Activated CD4-positive, alpha-beta T cell treated with anti-CD3 and anti-CD28 coated beads, Interleukin-2, amount 10 ng/mL, durations not matched to agents 7 days and 5 days (primary cell): Measurements from ENCODE around the gene OXCT1. TPM values are rescaled to one million over a fixed set of nuclear protein-coding genes. Genes with fewer than 3 reads are reported as not detected.

ENCODE experiments used
- CTCF ChIA-PET: fragments of 350-600 bp; sonication (Branson Sonifier 250); formaldehyde crosslinking; loops from one replicate; lab custom pipeline; 2021; ENCODE audit warnings: antibody characterized with exemption; lab: Charles Lee
- POLR2A ChIA-PET: fragments of 350-600 bp; sonication (Branson Sonifier 250); formaldehyde crosslinking; loops from one replicate; lab custom pipeline; 2021; ENCODE audit warnings: antibody characterized with exemption; lab: Charles Lee
- DNase-seq: peaks from one replicate; pipeline ENCODE4 v3.0.0-alpha.2; 2020
- H3K27ac Mint-ChIP-seq: one replicate; pipeline ENCODE4 v1.8.0; 2021; ENCODE audit warnings: mild to moderate bottlenecking, moderate library complexity, mixed read lengths
- H3K27me3 Mint-ChIP-seq: one replicate; pipeline ENCODE4 v1.8.0; 2021; ENCODE audit warnings: mixed read lengths
- H3K36me3 Mint-ChIP-seq: one replicate; pipeline ENCODE4 v1.8.0; 2021; ENCODE audit warnings: low read depth, mixed read lengths
- H3K4me1 Mint-ChIP-seq: one replicate; pipeline ENCODE4 v1.8.0; 2021; ENCODE audit warnings: mixed read lengths
- H3K4me3 Mint-ChIP-seq: one replicate; pipeline ENCODE4 v1.8.0; 2021; ENCODE audit warnings: mild to moderate bottlenecking, moderate library complexity, mixed read lengths
- H3K9me3 Mint-ChIP-seq: one replicate; pipeline ENCODE4 v1.8.0; 2021; ENCODE audit warnings: mixed read lengths
- total RNA-seq, 2 experiments: library from RNA; stranded (reverse); gene quantifications; one replicate each; pipeline ENCODE4 v1.2.3, GENCODE V29; 2021

The OXCT1 gene
- total RNA-seq, 2 experiments from 2014 or later = 58.7 to 59.9 TPM

- Mint-ChIP-seq H3K4me1 (no peaks in the 10 kb centered on the region), H3K27me3 (no peaks in the 10 kb centered on the region), H3K27ac (no peak overlapping the region), H3K9me3 (no peaks in the 10 kb centered on the region), H3K4me3 (no peak overlapping the region), H3K36me3 (peaks cover 36% of the 10 kb centered on the region)
- ChIA-PET POLR2A (no interaction called here), CTCF (interaction anchor here (1.0 to 1.9 kb wide), 5 partner anchors 12 to 83 kb away, joined by 3 to 7 read pairs (median 4); partner anchors contain the start of gene FBXO4)
- no peak for DNase-seq
Observed at GRCh38 chr5:41842777-41843176, 27.4 kb downstream of the OXCT1 start.

- H3K9me3 Mint-ChIP-seq = no peaks in the 10 kb centered on the region
- ChIA-PET POLR2A (interaction anchor here (0.7 kb wide), 1 partner anchor 252 kb away, joined by 4 read pairs; no protein-coding TSS in a partner anchor), CTCF (interaction anchor here (1.1 kb wide), 1 partner anchor 12 kb away, joined by 4 read pairs; no protein-coding TSS in a partner anchor)
- H3K27ac Mint-ChIP-seq = no peak overlapping the region
- H3K27me3 Mint-ChIP-seq = no peaks in the 10 kb centered on the region
- H3K36me3 Mint-ChIP-seq = peaks cover 32% of the 10 kb centered on the region
- no peak for DNase-seq
- H3K4me3 Mint-ChIP-seq = no peak overlapping the region
- peaks cover 3% of the 10 kb centered on the region for H3K4me1 Mint-ChIP-seq
Observed at GRCh38 chr5:41841325-41841724, 28.9 kb downstream of the OXCT1 start.

GRCh38 chr5:41840251-41840650, 30.0 kb downstream of the OXCT1 start:
- Mint-ChIP-seq H3K4me1 (peaks cover 4% of the 10 kb centered on the region), H3K27me3 (no peaks in the 10 kb centered on the region), H3K27ac (no peak overlapping the region), H3K9me3 (no peaks in the 10 kb centered on the region), H3K36me3 (peaks cover 38% of the 10 kb centered on the region), H3K4me3 (no peak overlapping the region)
- ChIA-PET CTCF (interaction anchor here (1.1 kb wide), 1 partner anchor 13 kb away, joined by 4 read pairs; no protein-coding TSS in a partner anchor), POLR2A (no interaction called here)
- no peak for DNase-seq

- Mint-ChIP-seq H3K4me1 (peaks cover 25% of the 10 kb centered on the region), H3K9me3 (peaks cover 2% of the 10 kb centered on the region), H3K36me3 (peaks cover 59% of the 10 kb centered on the region), H3K4me3 (no peak overlapping the region), H3K27ac (no peak overlapping the region), H3K27me3 (no peaks in the 10 kb centered on the region)
- DNase-seq = no peak
- ChIA-PET CTCF (interaction anchor here (0.6 kb wide), 2 partner anchors 75 to 398 kb away, joined by 3 to 4 read pairs; no protein-coding TSS in a partner anchor), POLR2A (interaction anchor here (0.6 kb wide), 1 partner anchor 16 kb away, joined by 3 read pairs; no protein-coding TSS in a partner anchor)
Observed at GRCh38 chr5:41837793-41838192, 32.4 kb downstream of the OXCT1 start.

- ChIA-PET CTCF (interaction anchor here (1.0 kb wide), 1 partner anchor 89 kb away, joined by 3 read pairs; the partner anchor contains the start of gene FBXO4), POLR2A (no interaction called here)
- H3K27ac Mint-ChIP-seq = no peak overlapping the region
Observed at GRCh38 chr5:41835645-41836044, 34.6 kb downstream of the OXCT1 start.

GRCh38 chr5:41834506-41834905, 35.7 kb downstream of the OXCT1 start:
- ChIA-PET CTCF (interaction anchor here (0.6 kb wide), 1 partner anchor 19 kb away, joined by 3 read pairs; no protein-coding TSS in a partner anchor), POLR2A (no interaction called here)
- Mint-ChIP-seq H3K9me3 (peaks cover 6% of the 10 kb centered on the region), H3K27ac (no peak overlapping the region), H3K27me3 (no peaks in the 10 kb centered on the region), H3K4me3 (no peak overlapping the region), H3K36me3 (peaks cover 74% of the 10 kb centered on the region), H3K4me1 (peaks cover 39% of the 10 kb centered on the region)
- DNase-seq = no peak

More at GRCh38 chr5:41835645-41836044, 34.6 kb downstream of the OXCT1 start:
- H3K27me3 Mint-ChIP-seq = no peaks in the 10 kb centered on the region
- no peak overlapping the region for H3K4me3 Mint-ChIP-seq
- peaks cover 6% of the 10 kb centered on the region for H3K9me3 Mint-ChIP-seq
- peaks cover 73% of the 10 kb centered on the region for H3K36me3 Mint-ChIP-seq
- DNase-seq = no peak
- peaks cover 39% of the 10 kb centered on the region for H3K4me1 Mint-ChIP-seq

GRCh38 chr5:41832430-41832829, 37.8 kb downstream of the OXCT1 start:
- Mint-ChIP-seq H3K27me3 (no peaks in the 10 kb centered on the region), H3K4me3 (no peak overlapping the region), H3K27ac (no peak overlapping the region), H3K4me1 (peaks cover 39% of the 10 kb centered on the region), H3K36me3 (peaks cover 68% of the 10 kb centered on the region), H3K9me3 (peaks cover 6% of the 10 kb centered on the region)
- DNase-seq = no peak
- POLR2A ChIA-PET = interaction anchor here (0.6 kb wide), 1 partner anchor 142 kb away, joined by 6 read pairs; no protein-coding TSS in a partner anchor
- CTCF ChIA-PET = no interaction called here

GRCh38 chr5:41831155-41831554, 39.1 kb downstream of the OXCT1 start:
- POLR2A ChIA-PET = no interaction called here

GRCh38 chr5:41827792-41828191, 42.4 kb downstream of the OXCT1 start:
- H3K36me3 Mint-ChIP-seq = peaks cover 68% of the 10 kb centered on the region
- DNase-seq = no peak
- peaks cover 4% of the 10 kb centered on the region for H3K9me3 Mint-ChIP-seq
- no peak overlapping the region for H3K27ac Mint-ChIP-seq
- H3K27me3 Mint-ChIP-seq = no peaks in the 10 kb centered on the region
- peaks cover 14% of the 10 kb centered on the region for H3K4me1 Mint-ChIP-seq
- H3K4me3 Mint-ChIP-seq = no peak overlapping the region
- CTCF ChIA-PET = no interaction called here
- POLR2A ChIA-PET = no interaction called here

More at GRCh38 chr5:41831155-41831554, 39.1 kb downstream of the OXCT1 start:
- Mint-ChIP-seq H3K4me1 (peaks cover 37% of the 10 kb centered on the region), H3K36me3 (peaks cover 77% of the 10 kb centered on the region), H3K9me3 (peaks cover 6% of the 10 kb centered on the region), H3K4me3 (no peak overlapping the region), H3K27me3 (no peaks in the 10 kb centered on the region), H3K27ac (peak overlapping the region; percentile 28)
- CTCF ChIA-PET = interaction anchor here (1.4 to 2.0 kb wide), 2 partner anchors 9 to 12 kb away, joined by 4 read pairs; no protein-coding TSS in a partner anchor
- no peak for DNase-seq

- Mint-ChIP-seq H3K36me3 (peaks cover 51% of the 10 kb centered on the region), H3K27me3 (no peaks in the 10 kb centered on the region), H3K4me3 (no peak overlapping the region), H3K9me3 (peaks cover 2% of the 10 kb centered on the region), H3K27ac (no peak overlapping the region), H3K4me1 (peaks cover 2% of the 10 kb centered on the region)
- ChIA-PET CTCF (interaction anchor here (1.7 kb wide), 1 partner anchor 9 kb away, joined by 4 read pairs; no protein-coding TSS in a partner anchor), POLR2A (no interaction called here)
- no peak for DNase-seq
Observed at GRCh38 chr5:41822036-41822435, 48.2 kb downstream of the OXCT1 start.

- ChIA-PET POLR2A (no interaction called here), CTCF (interaction anchor here (1.7 kb wide), 1 partner anchor 10 kb away, joined by 4 read pairs; no protein-coding TSS in a partner anchor)
- Mint-ChIP-seq H3K9me3 (peaks cover 2% of the 10 kb centered on the region), H3K4me3 (no peak overlapping the region), H3K27me3 (no peaks in the 10 kb centered on the region), H3K27ac (no peak overlapping the region), H3K4me1 (peaks cover 2% of the 10 kb centered on the region), H3K36me3 (peaks cover 42% of the 10 kb centered on the region)
- no peak for DNase-seq
Observed at GRCh38 chr5:41821051-41821450, 49.2 kb downstream of the OXCT1 start.

- H3K9me3 Mint-ChIP-seq = peaks cover 2% of the 10 kb centered on the region
- DNase-seq = no peak
- CTCF ChIA-PET = no interaction called here
- POLR2A ChIA-PET = no interaction called here
- no peak overlapping the region for H3K27ac Mint-ChIP-seq
- no peak overlapping the region for H3K4me3 Mint-ChIP-seq
- no peaks in the 10 kb centered on the region for H3K27me3 Mint-ChIP-seq
- H3K4me1 Mint-ChIP-seq = peaks cover 2% of the 10 kb centered on the region
- H3K36me3 Mint-ChIP-seq = peaks cover 36% of the 10 kb centered on the region
Observed at GRCh38 chr5:41820150-41820549, 50.1 kb downstream of the OXCT1 start.

- DNase-seq = no peak
- Mint-ChIP-seq H3K4me1 (peaks cover 11% of the 10 kb centered on the region), H3K36me3 (peaks cover 34% of the 10 kb centered on the region), H3K27ac (no peak overlapping the region), H3K9me3 (peaks cover 4% of the 10 kb centered on the region), H3K4me3 (no peak overlapping the region), H3K27me3 (no peaks in the 10 kb centered on the region)
- ChIA-PET CTCF (no interaction called here), POLR2A (no interaction called here)
Observed at GRCh38 chr5:41817625-41818301, 52.5 kb downstream of the OXCT1 start.
